GM23248 (cell line): ENCODE measurements around the gene OPCML. TPM values are rescaled to one million over a fixed set of nuclear protein-coding genes. Genes with fewer than 3 reads are reported as not detected.

Experiments
- DNase-seq: peaks from one replicate; pipeline ENCODE4 v3.0.0-alpha.2; 2015
- H2AFZ ChIP-seq: fragments of 200-600 bp; sonication (generic); 2 replicates; pipeline ENCODE4 v1.6.1; 2016; ENCODE audit warnings: antibody characterized with exemption
- H3F3A ChIP-seq: fragments of 200-600 bp; sonication (generic); 2 replicates; pipeline ENCODE4 v1.6.1; 2016; ENCODE audit warnings: mild to moderate bottlenecking, antibody characterized with exemption, mixed run types; ENCODE audit not compliant: insufficient read depth
- H3K27ac ChIP-seq: fragments of 200-600 bp; sonication (generic); 2 replicates; pipeline ENCODE4 v1.5.1; 2016; ENCODE audit warnings: mild to moderate bottlenecking
- H3K27me3 ChIP-seq: fragments of 200-600 bp; sonication (generic); replicated peaks from 2 replicates; pipeline ENCODE4 v1.6.1; 2016; ENCODE audit warnings: mild to moderate bottlenecking; ENCODE audit not compliant: insufficient read depth
- H3K36me3 ChIP-seq: fragments of 200-600 bp; sonication (generic); 2 replicates; pipeline ENCODE4 v1.6.1; 2016; ENCODE audit warnings: low read depth, mild to moderate bottlenecking
- H3K4me1 ChIP-seq: fragments of 200-600 bp; sonication (generic); 2 replicates; pipeline ENCODE4 v1.6.1; 2016; ENCODE audit warnings: mild to moderate bottlenecking; ENCODE audit not compliant: insufficient read depth
- H3K4me2 ChIP-seq: fragments of 200-600 bp; sonication (generic); one replicate; pipeline ENCODE4 v1.6.1; 2016; ENCODE audit warnings: mild to moderate bottlenecking; ENCODE audit not compliant: unreplicated experiment
- H3K4me3 ChIP-seq: fragments of 200-600 bp; sonication (generic); 2 replicates; pipeline ENCODE4 v1.5.1; 2016; ENCODE audit warnings: mild to moderate bottlenecking
- H3K79me2 ChIP-seq: fragments of 200-600 bp; sonication (generic); 2 replicates; pipeline ENCODE4 v1.6.1; 2016; ENCODE audit warnings: mild to moderate bottlenecking; ENCODE audit not compliant: insufficient read depth
- H3K9ac ChIP-seq: fragments of 200-600 bp; sonication (generic); 2 replicates; pipeline ENCODE4 v1.6.1; 2016; ENCODE audit warnings: mild to moderate bottlenecking
- H3K9me2 ChIP-seq: fragments of 200-600 bp; sonication (generic); 2 replicates; pipeline ENCODE4 v1.6.1; 2016; ENCODE audit warnings: mixed run types, mild to moderate bottlenecking, moderate library complexity; ENCODE audit not compliant: insufficient read depth
- H3K9me3 ChIP-seq: fragments of 200-600 bp; sonication (generic); one replicate; pipeline ENCODE4 v1.6.1; 2017; ENCODE audit warnings: low read depth
- H4K20me1 ChIP-seq: fragments of 200-600 bp; sonication (generic); 2 replicates; pipeline ENCODE4 v1.6.0; 2016; ENCODE audit not compliant: insufficient read depth
- EZH2 ChIP-seq: fragments of 200-600 bp; sonication (generic); IDR thresholded peaks from 2 replicates; pipeline ENCODE4 v1.6.1; 2018; ENCODE audit warnings: antibody characterized with exemption, mild to moderate bottlenecking; ENCODE audit not compliant: insufficient read depth, poor library complexity, severe bottlenecking
- EZH2phosphoT487 ChIP-seq: fragments of 200-600 bp; sonication (generic); IDR thresholded peaks from 2 replicates; pipeline ENCODE4 v1.6.1; 2018; ENCODE audit warnings: antibody characterized with exemption, moderate library complexity, mild to moderate bottlenecking, low read depth; ENCODE audit not compliant: insufficient read depth
- WGBS, 2 experiments: methylation state at CpG; one replicate each; pipeline ENCODE4 v1.1.6; 2015 to 2017; ENCODE audit warnings: low lambda C conversion rate in 2 of 2, low coverage in 1 of 2; ENCODE audit errors: missing lambda C conversion rate in 2 of 2; 5-methylcytosine and 5-hydroxymethylcytosine counted together
- in situ Hi-C: fragments of 300-500 bp; cut with MboI; formaldehyde crosslinking; loops from 2 replicates; pipeline ENCODE4 v1.15.0; 2020
- polyA plus RNA-seq: library from polyadenylated mRNA; unstranded; fragments of >200 nt; fragmentation: Nextera tagmentation; extraction: Ambion mirVana; gene quantifications from 2 replicates; pipeline ENCODE4 v1.2.1, GENCODE V29; 2016
- total RNA-seq: library from RNA; depleted of rRNA; stranded (reverse); fragments of >200 nt; shearing (Covaris generic); gene quantifications from 2 replicates; pipeline ENCODE4 v1.2.3, GENCODE V29; 2014

Gene OPCML
- total and polyA plus RNA-seq, 2 experiments from 2014 or later: 0.69 to 1.6 TPM

- H2AFZ ChIP-seq: no peak overlapping the region
- no peaks in the 10 kb centered on the region for H3K9me3 ChIP-seq
- TF ChIP-seq EZH2phosphoT487 (no peak), EZH2 (no peak)
- in situ Hi-C loops: no loop called here
- no peaks in the 10 kb centered on the region for H3K36me3 ChIP-seq
- H3K79me2 ChIP-seq: no peaks in the 10 kb centered on the region
- H3K9ac ChIP-seq: no peak overlapping the region
- no peak for DNase-seq
- no peak overlapping the region for H3K27ac ChIP-seq
- H3K27me3 ChIP-seq: no peaks in the 10 kb centered on the region
- H3K4me2 ChIP-seq: no peak overlapping the region
- H4K20me1 ChIP-seq: no peaks in the 10 kb centered on the region
- no peaks in the 10 kb centered on the region for H3K4me1 ChIP-seq
- H3F3A ChIP-seq: no peaks in the 10 kb centered on the region
- 67% methylated on average over 2 of the region's 2 CpGs; no CpG with 5 or more reads in 1 of the 2 experiments for WGBS, 2 experiments
- H3K9me2 ChIP-seq: no peaks in the 10 kb centered on the region
- H3K4me3 ChIP-seq: no peak overlapping the region
Measured at GRCh38 chr11:133326332-133326731, 206.0 kb downstream of the OPCML start.

GRCh38 chr11:133325711-133326110 lies 206.6 kb downstream of the OPCML start:
- 35 to 38% methylated on average over 3 of the region's 3 CpGs for WGBS, 2 experiments
- no peak overlapping the region for H2AFZ ChIP-seq
- no peak for DNase-seq
- H3F3A ChIP-seq: no peaks in the 10 kb centered on the region
- H3K9me3 ChIP-seq: no peaks in the 10 kb centered on the region
- H3K4me3 ChIP-seq: no peak overlapping the region
- H3K36me3 ChIP-seq: no peaks in the 10 kb centered on the region
- no peaks in the 10 kb centered on the region for H4K20me1 ChIP-seq
- TF ChIP-seq EZH2 (no peak), EZH2phosphoT487 (no peak)
- H3K27ac ChIP-seq: no peak overlapping the region
- H3K4me2 ChIP-seq: no peak overlapping the region
- H3K9ac ChIP-seq: no peak overlapping the region
- in situ Hi-C loops: no loop called here
- no peaks in the 10 kb centered on the region for H3K79me2 ChIP-seq
- H3K27me3 ChIP-seq: no peaks in the 10 kb centered on the region
- H3K4me1 ChIP-seq: no peaks in the 10 kb centered on the region
- H3K9me2 ChIP-seq: no peaks in the 10 kb centered on the region

GRCh38 chr11:133323354-133323753 lies 208.9 kb downstream of the OPCML start:
- no peak for DNase-seq
- Histone ChIP-seq H3K79me2 (no peaks in the 10 kb centered on the region), H3K9ac (no peak overlapping the region), H3K4me3 (no peak overlapping the region), H2AFZ (no peak overlapping the region), H3K27ac (no peak overlapping the region), H3K27me3 (no peaks in the 10 kb centered on the region), H3K4me1 (no peaks in the 10 kb centered on the region), H3K9me2 (no peaks in the 10 kb centered on the region), H3K9me3 (no peaks in the 10 kb centered on the region), H4K20me1 (no peaks in the 10 kb centered on the region), H3F3A (no peaks in the 10 kb centered on the region), H3K4me2 (no peak overlapping the region), H3K36me3 (no peaks in the 10 kb centered on the region)
- in situ Hi-C loops: no loop called here
- TF ChIP-seq EZH2: no peak
- TF ChIP-seq EZH2phosphoT487: no peak
- WGBS, 2 experiments: 20 to 23% methylated on average over 3 of the region's 3 CpGs

GRCh38 chr11:133318221-133318620 lies 214.1 kb downstream of the OPCML start:
- Histone ChIP-seq H3K9me3 (no peaks in the 10 kb centered on the region), H3F3A (no peaks in the 10 kb centered on the region), H3K36me3 (no peaks in the 10 kb centered on the region), H4K20me1 (no peaks in the 10 kb centered on the region), H3K4me1 (no peaks in the 10 kb centered on the region), H3K27me3 (no peaks in the 10 kb centered on the region), H3K79me2 (no peaks in the 10 kb centered on the region), H2AFZ (no peak overlapping the region), H3K9me2 (no peaks in the 10 kb centered on the region), H3K27ac (no peak overlapping the region), H3K4me3 (no peak overlapping the region), H3K4me2 (no peak overlapping the region), H3K9ac (no peak overlapping the region)
- no peak for TF ChIP-seq EZH2
- no peak for TF ChIP-seq EZH2phosphoT487
- WGBS, 2 experiments: 30 to 35% methylated on average over 5 of the region's 5 CpGs
- in situ Hi-C loops: no loop called here
- no peak for DNase-seq

- Histone ChIP-seq H4K20me1 (no peaks in the 10 kb centered on the region), H3K9me2 (no peaks in the 10 kb centered on the region), H3K9ac (no peak overlapping the region), H2AFZ (no peak overlapping the region), H3K27ac (no peak overlapping the region), H3K9me3 (no peaks in the 10 kb centered on the region), H3K27me3 (no peaks in the 10 kb centered on the region), H3K79me2 (no peaks in the 10 kb centered on the region), H3K4me2 (no peak overlapping the region), H3K36me3 (no peaks in the 10 kb centered on the region), H3K4me3 (no peak overlapping the region), H3K4me1 (no peaks in the 10 kb centered on the region), H3F3A (no peaks in the 10 kb centered on the region)
- 0 to 5% methylated on average over 1 of the region's 1 CpG for WGBS, 2 experiments
- TF ChIP-seq EZH2phosphoT487 (no peak), EZH2 (no peak)
- in situ Hi-C loops: no loop called here
- DNase-seq: no peak
Measured at GRCh38 chr11:133311230-133311629, 221.1 kb downstream of the OPCML start.
